ENCODE data around the gene RINL.

The RINL gene

DNA sequence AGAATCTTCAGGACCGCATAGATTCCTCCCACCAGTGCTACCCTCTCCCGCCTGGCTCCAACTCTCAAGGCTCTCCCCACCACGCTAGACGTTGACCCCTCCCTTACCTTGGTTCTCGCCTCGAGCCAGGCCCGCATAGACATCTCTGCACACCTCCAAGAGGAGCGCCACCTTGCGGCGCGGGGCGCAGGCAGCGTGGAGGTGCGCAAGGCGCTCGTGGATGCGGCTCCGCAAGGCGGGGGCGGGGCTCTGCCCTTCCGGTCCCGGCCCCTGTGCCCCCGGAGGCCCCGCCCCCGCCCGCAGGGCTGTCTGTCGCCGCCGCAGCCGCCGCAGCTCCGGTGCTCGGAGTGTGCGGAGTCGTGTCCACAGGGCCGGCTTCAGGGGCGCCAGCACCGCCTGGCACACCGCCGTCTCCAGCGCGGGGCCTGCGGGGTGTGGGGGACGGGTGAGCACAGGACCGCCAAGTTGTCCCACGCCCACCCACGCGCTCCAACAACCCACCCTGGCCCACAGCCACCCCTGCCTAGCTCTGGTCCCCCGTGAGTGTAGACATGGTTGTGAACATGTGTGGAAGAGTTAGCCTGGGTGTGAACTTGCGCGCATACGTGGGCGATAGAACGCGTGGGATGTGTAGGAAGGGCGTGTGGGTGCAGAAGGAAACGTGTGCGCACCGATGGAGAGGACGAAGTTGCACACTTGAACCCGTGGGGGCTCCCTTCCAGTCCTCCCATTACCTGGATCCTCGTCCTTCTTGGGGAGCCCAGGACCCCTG lies 8.1 kb downstream of the RINL start:
- Histone ChIP-seq H3K27ac (ENCODE audit: low read depth, low read length, poor library complexity, severe bottlenecking) (peak overlapping the region; percentile 84), H3K9ac (ENCODE audit: low read length) (peak overlapping the region; percentile 77), H3K4me1 (ENCODE audit: insufficient read depth, low read length, severe bottlenecking) (peaks cover 51% of the 10 kb centered on the region), H3K9me2 (ENCODE audit: low read depth, low read length) (no peaks in the 10 kb centered on the region), H3K79me2 (ENCODE audit: insufficient read depth, low read length) (no peaks in the 10 kb centered on the region), H3K9me3 (ENCODE audit: low read length) (no peaks in the 10 kb centered on the region), H4K20me1 (ENCODE audit: insufficient read depth, low read length) (no peaks in the 10 kb centered on the region), H3K4me2 (ENCODE audit: low read length) (peak overlapping the region; percentile 92), H3K27me3 (ENCODE audit: insufficient read depth, low read length) (no peaks in the 10 kb centered on the region), H3K4me3 (ENCODE audit: low read depth, low read length, poor library complexity, severe bottlenecking) (peak overlapping the region; percentile 64), H3F3A (ENCODE audit: insufficient read depth, low read length) (peaks cover 6% of the 10 kb centered on the region; the same call in 1 of the 2 replicates), H2AFZ (ENCODE audit: low read length) (no peak overlapping the region), H3K36me3 (ENCODE audit: insufficient read depth, low read length) (0 out of 2 replicates have a peak, but pooled peaks cover 6% of the 10 kb centered on the region)
- TF ChIP-seq, protein P1, sequence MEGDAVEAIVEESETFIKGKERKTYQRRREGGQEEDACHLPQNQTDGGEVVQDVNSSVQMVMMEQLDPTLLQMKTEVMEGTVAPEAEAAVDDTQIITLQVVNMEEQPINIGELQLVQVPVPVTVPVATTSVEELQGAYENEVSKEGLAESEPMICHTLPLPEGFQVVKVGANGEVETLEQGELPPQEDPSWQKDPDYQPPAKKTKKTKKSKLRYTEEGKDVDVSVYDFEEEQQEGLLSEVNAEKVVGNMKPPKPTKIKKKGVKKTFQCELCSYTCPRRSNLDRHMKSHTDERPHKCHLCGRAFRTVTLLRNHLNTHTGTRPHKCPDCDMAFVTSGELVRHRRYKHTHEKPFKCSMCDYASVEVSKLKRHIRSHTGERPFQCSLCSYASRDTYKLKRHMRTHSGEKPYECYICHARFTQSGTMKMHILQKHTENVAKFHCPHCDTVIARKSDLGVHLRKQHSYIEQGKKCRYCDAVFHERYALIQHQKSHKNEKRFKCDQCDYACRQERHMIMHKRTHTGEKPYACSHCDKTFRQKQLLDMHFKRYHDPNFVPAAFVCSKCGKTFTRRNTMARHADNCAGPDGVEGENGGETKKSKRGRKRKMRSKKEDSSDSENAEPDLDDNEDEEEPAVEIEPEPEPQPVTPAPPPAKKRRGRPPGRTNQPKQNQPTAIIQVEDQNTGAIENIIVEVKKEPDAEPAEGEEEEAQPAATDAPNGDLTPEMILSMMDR (IDR thresholded peaks at IDR 0.05; ENCODE audit: low read length) = peak; percentile 93
- no peak for TF ChIP-seq EZH2 (IDR thresholded peaks at IDR 0.05; ENCODE audit: borderline replicate concordance, low read length)

DNA sequence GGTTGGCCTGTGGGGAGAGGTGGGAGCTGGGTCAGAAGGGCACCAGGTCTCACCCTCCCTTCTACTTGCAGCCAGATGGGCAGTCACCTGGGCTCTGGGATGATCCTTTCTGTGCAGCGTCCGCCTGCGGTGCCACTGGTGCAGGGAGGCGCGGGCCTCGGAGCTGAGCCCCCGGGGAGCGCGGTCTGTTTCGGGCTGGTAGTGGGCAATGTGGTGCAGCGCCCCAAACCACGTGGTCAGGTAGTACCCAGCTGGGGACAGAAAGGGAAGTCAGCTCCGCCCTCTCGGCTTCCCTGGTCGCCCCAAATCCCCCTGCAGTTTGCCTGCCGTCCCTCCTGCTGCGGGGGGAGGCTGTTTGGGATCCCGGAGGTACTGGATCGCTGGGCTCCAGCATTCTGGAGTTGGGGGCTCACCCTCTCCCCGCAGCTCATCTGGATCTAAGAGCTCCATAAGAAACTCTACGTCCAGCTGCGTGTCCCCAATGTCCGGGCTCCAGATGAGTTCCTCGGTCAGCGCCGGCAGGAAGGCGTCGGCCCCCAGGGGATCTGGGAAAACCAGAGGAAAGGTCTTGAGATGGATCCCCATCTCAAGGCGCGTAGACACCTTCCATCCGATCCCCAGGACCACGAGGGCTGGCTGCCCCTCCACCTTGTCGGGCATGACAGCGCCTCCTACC lies 8.8 kb downstream of the RINL start:
- Histone ChIP-seq H3K4me1 (ENCODE audit: insufficient read depth, low read length, severe bottlenecking) (peaks cover 58% of the 10 kb centered on the region), H2AFZ (ENCODE audit: low read length) (no peak overlapping the region), H3K36me3 (ENCODE audit: insufficient read depth, low read length) (0 out of 2 replicates have a peak, but pooled peaks cover 6% of the 10 kb centered on the region), H3K27ac (ENCODE audit: low read depth, low read length, poor library complexity, severe bottlenecking) (peak overlapping the region; percentile 84), H3F3A (ENCODE audit: insufficient read depth, low read length) (peaks cover 6% of the 10 kb centered on the region; the same call in 1 of the 2 replicates), H3K9me2 (ENCODE audit: low read depth, low read length) (no peaks in the 10 kb centered on the region), H3K79me2 (ENCODE audit: insufficient read depth, low read length) (no peaks in the 10 kb centered on the region), H3K4me2 (ENCODE audit: low read length) (peak overlapping the region; percentile 92), H3K9me3 (ENCODE audit: low read length) (no peaks in the 10 kb centered on the region), H3K27me3 (ENCODE audit: insufficient read depth, low read length) (no peaks in the 10 kb centered on the region), H3K4me3 (ENCODE audit: low read depth, low read length, poor library complexity, severe bottlenecking) (peak overlapping the region; percentile 64), H4K20me1 (ENCODE audit: insufficient read depth, low read length) (no peaks in the 10 kb centered on the region), H3K9ac (ENCODE audit: low read length) (peak overlapping the region; percentile 77)
- TF ChIP-seq, protein P1 (IDR thresholded peaks at IDR 0.05; ENCODE audit: low read length) = no peak
- TF ChIP-seq EZH2 (IDR thresholded peaks at IDR 0.05; ENCODE audit: borderline replicate concordance, low read length) = no peak

DNA sequence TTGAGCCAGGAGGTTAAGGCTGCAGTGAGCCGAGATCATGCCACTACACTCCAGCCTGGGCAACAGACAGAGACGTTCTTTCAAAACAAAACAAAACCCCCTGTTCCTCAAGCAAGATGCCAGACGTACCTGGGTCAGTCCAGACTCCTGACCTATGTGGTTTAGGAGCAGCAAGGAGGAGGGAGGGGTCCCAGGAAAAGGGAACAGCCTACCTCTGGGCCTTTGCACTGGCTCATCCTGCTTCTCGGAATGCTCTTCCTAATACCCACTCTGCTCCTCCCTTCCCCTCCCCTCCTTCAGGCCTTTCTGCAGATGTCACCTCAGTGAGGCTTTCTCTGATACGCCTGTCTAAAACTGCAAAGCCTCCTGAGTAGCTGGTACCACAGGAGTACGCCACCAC lies 9.5 kb downstream of the RINL start:
- Histone ChIP-seq H3K9me2 (ENCODE audit: low read depth, low read length) (no peaks in the 10 kb centered on the region), H2AFZ (ENCODE audit: low read length) (no peak overlapping the region), H3K9me3 (ENCODE audit: low read length) (no peaks in the 10 kb centered on the region), H3K4me2 (ENCODE audit: low read length) (peak overlapping the region; percentile 92), H3K9ac (ENCODE audit: low read length) (peak overlapping the region; percentile 77; the same call in 1 of the 2 replicates), H3K36me3 (ENCODE audit: insufficient read depth, low read length) (0 out of 2 replicates have a peak, but pooled peaks cover 6% of the 10 kb centered on the region), H3K27me3 (ENCODE audit: insufficient read depth, low read length) (no peaks in the 10 kb centered on the region), H4K20me1 (ENCODE audit: insufficient read depth, low read length) (no peaks in the 10 kb centered on the region), H3K27ac (ENCODE audit: low read depth, low read length, poor library complexity, severe bottlenecking) (peak overlapping the region; percentile 84), H3F3A (ENCODE audit: insufficient read depth, low read length) (peaks cover 6% of the 10 kb centered on the region; the same call in 1 of the 2 replicates), H3K4me1 (ENCODE audit: insufficient read depth, low read length, severe bottlenecking) (peaks cover 60% of the 10 kb centered on the region), H3K79me2 (ENCODE audit: insufficient read depth, low read length) (no peaks in the 10 kb centered on the region), H3K4me3 (ENCODE audit: low read depth, low read length, poor library complexity, severe bottlenecking) (peak overlapping the region; percentile 64)
- TF ChIP-seq, protein P1 (IDR thresholded peaks at IDR 0.05; ENCODE audit: low read length) = no peak
- no peak for TF ChIP-seq EZH2 (IDR thresholded peaks at IDR 0.05; ENCODE audit: borderline replicate concordance, low read length)

Data from OCI-LY1 (cell line).